Measurements from ENCODE around the gene LGI1.

DNA sequence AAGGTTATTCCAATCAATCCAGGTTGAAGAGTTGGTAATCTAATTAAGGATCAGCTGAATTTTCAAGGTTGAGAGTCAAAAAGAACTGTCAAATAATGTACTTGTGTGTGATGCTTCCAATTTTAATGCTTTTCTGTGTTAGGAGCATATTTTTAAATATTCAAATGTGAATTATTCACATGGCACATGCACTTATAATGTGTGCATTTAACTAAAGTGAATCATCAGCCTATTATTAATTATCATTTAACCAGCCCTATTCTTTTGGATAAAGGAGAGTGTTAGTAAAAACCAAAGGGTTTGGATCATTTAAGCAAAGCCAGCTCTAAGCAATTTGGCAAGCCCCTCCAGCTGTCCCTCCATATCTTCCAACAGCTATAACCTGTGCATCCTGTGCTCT is 11.2 kb downstream of the LGI1 start:
- TF ChIP-seq, protein P1, sequence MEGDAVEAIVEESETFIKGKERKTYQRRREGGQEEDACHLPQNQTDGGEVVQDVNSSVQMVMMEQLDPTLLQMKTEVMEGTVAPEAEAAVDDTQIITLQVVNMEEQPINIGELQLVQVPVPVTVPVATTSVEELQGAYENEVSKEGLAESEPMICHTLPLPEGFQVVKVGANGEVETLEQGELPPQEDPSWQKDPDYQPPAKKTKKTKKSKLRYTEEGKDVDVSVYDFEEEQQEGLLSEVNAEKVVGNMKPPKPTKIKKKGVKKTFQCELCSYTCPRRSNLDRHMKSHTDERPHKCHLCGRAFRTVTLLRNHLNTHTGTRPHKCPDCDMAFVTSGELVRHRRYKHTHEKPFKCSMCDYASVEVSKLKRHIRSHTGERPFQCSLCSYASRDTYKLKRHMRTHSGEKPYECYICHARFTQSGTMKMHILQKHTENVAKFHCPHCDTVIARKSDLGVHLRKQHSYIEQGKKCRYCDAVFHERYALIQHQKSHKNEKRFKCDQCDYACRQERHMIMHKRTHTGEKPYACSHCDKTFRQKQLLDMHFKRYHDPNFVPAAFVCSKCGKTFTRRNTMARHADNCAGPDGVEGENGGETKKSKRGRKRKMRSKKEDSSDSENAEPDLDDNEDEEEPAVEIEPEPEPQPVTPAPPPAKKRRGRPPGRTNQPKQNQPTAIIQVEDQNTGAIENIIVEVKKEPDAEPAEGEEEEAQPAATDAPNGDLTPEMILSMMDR (IDR thresholded peaks at IDR 0.05), result no peak
- no peak for TF ChIP-seq ZFX (IDR thresholded peaks at IDR 0.05; ENCODE audit: borderline replicate concordance)
